NT2/D1 (cell line): Measurements from ENCODE around the gene RELN.

Experiments used
- YY1 ChIP-seq: IDR thresholded peaks from 2 replicates; pipeline ENCODE4 v1.6.1; 2011; ENCODE audit not compliant: insufficient read length, insufficient read depth
- ZNF274 ChIP-seq: IDR thresholded peaks from 2 replicates; pipeline ENCODE4 v1.6.1; 2011; ENCODE audit warnings: mild to moderate bottlenecking, low read depth, low read length

GRCh38 chr7:103990991-103991390, 1.5 kb upstream of the RELN start:
- TF ChIP-seq YY1 = no peak
- TF ChIP-seq ZNF274 = no peak
